GM12878 (cell line): ENCODE data around the gene VPS8. TPM values are rescaled to one million over a fixed set of nuclear protein-coding genes. Genes with fewer than 3 reads are reported as not detected.

ENCODE experiments used
- ATAC-seq: fragments of 200-7000 bp; cut with Tn5 transposase; 3 replicates; pipeline ENCODE4 v1.9.1; 2020; ENCODE audit warnings: mild to moderate bottlenecking, moderate library complexity
- BruUV-seq: library from RNA; stranded (reverse); fragments of 400-500 nt; replicated peaks from 2 replicates; lab custom pipeline; 2021; lab: Mats Ljungman, UMichigan
- CTCF ChIA-PET: fragments of 300-600 bp; sonication (Branson Sonifier 250); formaldehyde crosslinking; extraction: SDS; loops from one replicate; lab custom pipeline; 2021; ENCODE audit warnings: inconsistent platforms; lab: Yijun Ruan, JAX
- POLR2A ChIA-PET: fragments of 350-600 bp; formaldehyde crosslinking; extraction: SDS; loops from one replicate; lab custom pipeline; 2021; ENCODE audit warnings: inconsistent platforms; lab: Charles Lee
- RAD21 ChIA-PET: fragments of 300-600 bp; sonication (Branson Sonifier 250); formaldehyde crosslinking; loops from one replicate; lab custom pipeline; 2023; ENCODE audit warnings: antibody characterized with exemption; ENCODE audit not compliant: unreplicated experiment; lab: Charles Lee
- SMC1A ChIA-PET: fragments of 300-600 bp; sonication (Branson Sonifier 250); formaldehyde crosslinking; loops from one replicate; lab custom pipeline; 2023; ENCODE audit not compliant: unreplicated experiment, uncharacterized antibody; lab: Charles Lee
- DNase-seq: peaks from one replicate; pipeline ENCODE4 v3.0.0-alpha.2; 2011; ENCODE audit warnings: low read depth, low spot score
- FAIRE-seq: peaks from 3 replicates; lab custom pipeline; 2011; peaks lifted over from hg19 to GRCh38; lab: Jason Lieb, UNC
- H2AFZ ChIP-seq: 2 replicates; pipeline ENCODE4 v1.6.0; 2011; ENCODE audit warnings: low read depth, low read length, control low read depth; ENCODE audit not compliant: control insufficient read depth
- H3K27ac ChIP-seq: 2 replicates; pipeline ENCODE4 v1.5.1; 2011; ENCODE audit warnings: control low read depth; ENCODE audit not compliant: control insufficient read depth, insufficient read depth
- H3K27me3 ChIP-seq, 2 experiments: replicated peaks in 1 of 2; 2 replicates each; pipeline versions ENCODE4 v1.6.0 to v1.6.1; 2011; ENCODE audit warnings: low read length in 1 of 2; ENCODE audit not compliant: control insufficient read depth in 2 of 2, insufficient read depth in 2 of 2
- H3K36me3 ChIP-seq, 2 experiments: 2 replicates each; pipeline ENCODE4 v1.5.1; 2011; ENCODE audit warnings: low read length in 1 of 2; ENCODE audit not compliant: control insufficient read depth in 2 of 2, insufficient read depth in 2 of 2
- H3K4me1 ChIP-seq: 2 replicates; pipeline ENCODE4 v1.6.1; 2011; ENCODE audit warnings: mild to moderate bottlenecking, low read length, moderate library complexity, mixed read lengths; ENCODE audit not compliant: control insufficient read depth, insufficient read depth
- H3K4me2 ChIP-seq: 2 replicates; pipeline ENCODE4 v1.6.0; 2011; ENCODE audit warnings: control low read depth; ENCODE audit not compliant: control insufficient read depth, insufficient read depth
- H3K4me3 ChIP-seq: fragments of 200-600 bp; sonication (generic); 2 replicates; pipeline ENCODE4 v1.5.1; 2016
- H3K79me2 ChIP-seq: 2 replicates; pipeline ENCODE4 v1.6.0; 2011; ENCODE audit warnings: low read length; ENCODE audit not compliant: control insufficient read depth, insufficient read depth
- H3K9ac ChIP-seq: 2 replicates; pipeline ENCODE4 v1.8.0; 2011; ENCODE audit warnings: low read length, control low read depth, mixed read lengths; ENCODE audit not compliant: control insufficient read depth, insufficient read depth
- H3K9me3 ChIP-seq: replicated peaks from 3 replicates; pipeline ENCODE4 v1.5.1; 2011; ENCODE audit warnings: mild to moderate bottlenecking, low read length; ENCODE audit not compliant: control insufficient read depth, insufficient read depth
- H4K20me1 ChIP-seq: 2 replicates; pipeline ENCODE4 v1.6.0; 2011; ENCODE audit not compliant: control insufficient read depth, insufficient read depth
- IKZF1 ChIP-seq: fragments of 450-650 bp; conservative IDR thresholded peaks from 2 replicates; pipeline ENCODE4 v1.6.1; 2017; ENCODE audit warnings: antibody characterized with exemption, mild to moderate bottlenecking
- IKZF2 ChIP-seq, 2 experiments: fragments of 450-650 bp; IDR thresholded peaks; 2 replicates each; pipeline ENCODE4 v1.6.1; 2017; ENCODE audit warnings: mild to moderate bottlenecking in 2 of 2, moderate library complexity in 2 of 2
- IRF3 ChIP-seq: fragments of 450-650 bp; IDR thresholded peaks from 2 replicates; pipeline ENCODE4 v1.6.1; 2014; ENCODE audit warnings: mild to moderate bottlenecking
- KLF5 ChIP-seq: fragments of 450-650 bp; IDR thresholded peaks from 2 replicates; pipeline ENCODE4 v1.6.1; 2014; ENCODE audit warnings: mild to moderate bottlenecking; ENCODE audit not compliant: partially characterized antibody
- MTA2 ChIP-seq: fragments of 450-650 bp; IDR thresholded peaks from 2 replicates; pipeline ENCODE4 v1.6.1; 2016; ENCODE audit warnings: low read depth, mild to moderate bottlenecking, moderate library complexity
- NBN ChIP-seq: fragments of 450-650 bp; IDR thresholded peaks from 2 replicates; pipeline ENCODE4 v1.6.1; 2016
- NR2F1 ChIP-seq: fragments of 450-650 bp; conservative IDR thresholded peaks from 2 replicates; pipeline ENCODE4 v1.6.1; 2017; ENCODE audit warnings: mild to moderate bottlenecking
- ZNF274 ChIP-seq: IDR thresholded peaks from one replicate; pipeline ENCODE4 v1.8.0; 2011; ENCODE audit not compliant: insufficient read length, insufficient read depth
- in situ Hi-C: fragments of 300-500 bp; cut with MboI; formaldehyde crosslinking; loops from 9 replicates; pipeline ENCODE4 v1.14.3; 2018; ENCODE audit warnings: mixed read lengths
- intact Hi-C: fragments of 100-400 bp; cut with micrococcal nuclease; formaldehyde crosslinking; loops from one replicate; pipeline ENCODE4 v1.14.2; 2022; ENCODE audit not compliant: unreplicated experiment
- polyA plus RNA-seq, 11 experiments: library from polyadenylated mRNA; depleted of rRNA in 4 of 11; unstranded in 6 of 11; stranded (reverse) in 5 of 11; fragments of >200 nt; fragmentation: Nextera tagmentation in 4 of 11; fragmentation: Illumina TruSeq in 1 of 11; extraction: Ambion mirVana in 4 of 11; extraction: Trizol in 1 of 11; gene quantifications; 1 replicate in 1 of 11; 2 replicates in 10 of 11; pipeline versions ENCODE4 v1.2.1 to v1.2.3, GENCODE V29; 2011 to 2016; ENCODE audit warnings: inconsistent platforms in 2 of 11, missing spikeins in 2 of 11, low read depth in 1 of 11
- total RNA-seq, 4 experiments: library from RNA; depleted of rRNA in 3 of 4; stranded (reverse); fragments of >200 nt in 3 of 4; fragmentation: Illumina TruSeq in 1 of 4; extraction: Trizol in 1 of 4; gene quantifications; 2 replicates each; pipeline versions ENCODE4 v1.2.1 to v1.2.3, GENCODE V29; 2013 to 2021

Gene VPS8
- total and polyA plus RNA-seq, 10 of the 15 experiments (the other 5 are each of a cell fraction or from before 2014, with no cell fraction given) = 8.9 to 34.7 (median 20.9) TPM

- DNase-seq (no peak), ATAC-seq (peak; percentile 24; the same call in 1 of the 3 replicates), FAIRE-seq (no peak)
- intact Hi-C loops = no loop called here
- no peaks in the 10 kb centered on the region for H3K79me2 ChIP-seq
- SMC1A ChIA-PET = interaction anchor here (0.8 to 1.4 kb wide), 3 partner anchors 11 to 64 kb away, joined by 3 to 4 read pairs (median 3); no protein-coding TSS in a partner anchor
- no peak overlapping the region for H2AFZ ChIP-seq
- no peaks in the 10 kb centered on the region for H3K4me1 ChIP-seq
- RAD21 ChIA-PET = no interaction called here
- no peak overlapping the region for H3K9ac ChIP-seq
- no peak overlapping the region for H3K27ac ChIP-seq
- CTCF ChIA-PET = interaction anchor here (0.6 to 1.5 kb wide), 2 partner anchors 16 to 1597 kb away, joined by 3 to 4 read pairs; no protein-coding TSS in a partner anchor
- H3K27me3 ChIP-seq = no peaks in the 10 kb centered on the region
- no peaks in the 10 kb centered on the region for H3K9me3 ChIP-seq
- no peak overlapping the region for H3K4me3 ChIP-seq
- no peak for TF ChIP-seq KLF5
- TF ChIP-seq IKZF2 (IDR thresholded peaks at IDR 0.05) = 0 out of 4 replicates have a peak, but pooled peaks of 1 of the 2 experiments have one; percentile 10
- TF ChIP-seq ZNF274 = no peak
- no peak for TF ChIP-seq NBN
- TF ChIP-seq MTA2 = 0 out of 2 replicates have a peak, but pooled peaks have one; percentile 12
- peak; percentile 31; the same call in 1 of the 2 replicates for TF ChIP-seq NR2F1
- no peak for TF ChIP-seq IRF3
- TF ChIP-seq IKZF1 = 0 out of 2 replicates have a peak, but pooled peaks have one; percentile 12
- no peak overlapping the region for H3K4me2 ChIP-seq
- in situ Hi-C loops = no loop called here
- POLR2A ChIA-PET = no interaction called here
- H3K36me3 ChIP-seq = no peaks in the 10 kb centered on the region
- no peaks in the 10 kb centered on the region for H4K20me1 ChIP-seq
- no TSS peak for BruUV-seq
Observed at GRCh38 chr3:184820525-184820924, 8.6 kb downstream of the VPS8 start.
